IMR-90 (cell line): ENCODE data around the gene CCDC18. TPM values are rescaled to one million over a fixed set of nuclear protein-coding genes. Genes with fewer than 3 reads are reported as not detected.

Experiments
- ATAC-seq: fragments of 200-7000 bp; cut with Tn5 transposase; 2 replicates; pipeline ENCODE4 v1.9.1; 2020; ENCODE audit warnings: low read depth, mild to moderate bottlenecking, moderate library complexity
- BruUV-seq: library from RNA; stranded (reverse); fragments of 400-500 nt; replicated peaks from 2 replicates; lab custom pipeline; 2021; lab: Mats Ljungman, UMichigan
- CTCF ChIA-PET: fragments of 300-600 bp; formaldehyde crosslinking; extraction: SDS; loops from one replicate; lab custom pipeline; 2021; ENCODE audit warnings: antibody characterized with exemption; lab: Yijun Ruan, JAX
- POLR2A ChIA-PET: fragments of 300-600 bp; sonication (Branson Sonifier 250); formaldehyde crosslinking; loops from one replicate; lab custom pipeline; 2022; ENCODE audit warnings: antibody characterized with exemption; ENCODE audit not compliant: unreplicated experiment; lab: Charles Lee
- DNase-seq: peaks from one replicate; pipeline ENCODE4 v3.0.0; 2013
- H2AFZ ChIP-seq: replicated peaks from 2 replicates; pipeline ENCODE3; 2013; ENCODE audit warnings: low read length, mild to moderate bottlenecking; ENCODE audit not compliant: poor library complexity
- H2AK5ac ChIP-seq: 2 replicates; pipeline ENCODE4 v1.6.1; 2013; ENCODE audit warnings: low read depth, low read length, inconsistent platforms
- H2AK9ac ChIP-seq: replicated peaks from 2 replicates; pipeline ENCODE3; 2013; ENCODE audit warnings: mild to moderate bottlenecking, low read depth, low read length, moderate library complexity; ENCODE audit not compliant: poor library complexity
- H2BK120ac ChIP-seq: 2 replicates; pipeline ENCODE4 v1.6.1; 2013; ENCODE audit warnings: low read depth, low read length, inconsistent platforms
- H2BK15ac ChIP-seq: 3 replicates; pipeline ENCODE4 v1.6.1; 2013; ENCODE audit warnings: low read depth, low read length, inconsistent platforms
- H2BK20ac ChIP-seq: 2 replicates; pipeline ENCODE4 v1.6.1; 2013; ENCODE audit warnings: low read depth, mild to moderate bottlenecking, inconsistent platforms, low read length, moderate library complexity
- H2BK5ac ChIP-seq: 2 replicates; pipeline ENCODE4 v1.6.1; 2013; ENCODE audit warnings: mild to moderate bottlenecking, low read depth, low read length, inconsistent platforms; ENCODE audit not compliant: poor library complexity, severe bottlenecking
- H3K14ac ChIP-seq: replicated peaks from 2 replicates; pipeline ENCODE4 v1.6.1; 2013; ENCODE audit warnings: low read depth, low read length, inconsistent platforms
- H3K18ac ChIP-seq: 2 replicates; pipeline ENCODE4 v1.6.1; 2013; ENCODE audit warnings: low read depth, low read length, control low read depth
- H3K23ac ChIP-seq: 2 replicates; pipeline ENCODE4 v1.6.1; 2013; ENCODE audit warnings: low read depth, low read length, inconsistent platforms
- H3K27ac ChIP-seq: 2 replicates; pipeline ENCODE4 v1.5.1; 2013; ENCODE audit warnings: mild to moderate bottlenecking, control low read depth, low read length; ENCODE audit not compliant: insufficient read depth
- H3K27me3 ChIP-seq: 2 replicates; pipeline ENCODE4 v1.6.1; 2013; ENCODE audit warnings: low read length; ENCODE audit not compliant: control insufficient read depth, insufficient read depth
- H3K36me3 ChIP-seq: 2 replicates; pipeline ENCODE4 v1.6.1; 2013; ENCODE audit warnings: low read length, mixed read lengths; ENCODE audit not compliant: control insufficient read depth, insufficient read depth
- H3K4ac ChIP-seq: 2 replicates; pipeline ENCODE4 v1.6.1; 2013; ENCODE audit warnings: low read depth, low read length, inconsistent platforms
- H3K4me1 ChIP-seq: 2 replicates; pipeline ENCODE4 v1.6.1; 2013; ENCODE audit warnings: low read length, mixed read lengths; ENCODE audit not compliant: control insufficient read depth, insufficient read depth
- H3K4me2 ChIP-seq: 2 replicates; pipeline ENCODE4 v1.6.1; 2013; ENCODE audit warnings: low read depth, mild to moderate bottlenecking, control low read depth, low read length, moderate library complexity
- H3K4me3 ChIP-seq: 2 replicates; pipeline ENCODE4 v1.5.1; 2013; ENCODE audit warnings: low read depth, mild to moderate bottlenecking, control low read depth, low read length, moderate library complexity; ENCODE audit not compliant: insufficient read depth
- H3K56ac ChIP-seq: 2 replicates; pipeline ENCODE4 v1.6.1; 2013; ENCODE audit warnings: low read length, inconsistent platforms; ENCODE audit not compliant: insufficient read depth; ENCODE audit errors: extremely low read depth
- H3K79me1 ChIP-seq, 2 experiments: 2 replicates each; pipeline ENCODE4 v1.6.1; 2013; ENCODE audit warnings: low read length in 2 of 2, inconsistent platforms in 1 of 2, low read depth in 1 of 2
- H3K9ac ChIP-seq: 2 replicates; pipeline ENCODE4 v1.6.1; 2013; ENCODE audit warnings: low read depth, low read length, control low read depth
- H3K9me1 ChIP-seq: 2 replicates; pipeline ENCODE4 v1.6.1; 2013; ENCODE audit warnings: low read length, inconsistent platforms; ENCODE audit not compliant: insufficient read depth
- H3K9me3 ChIP-seq: 2 replicates; pipeline ENCODE4 v1.6.1; 2013; ENCODE audit warnings: low read length; ENCODE audit not compliant: control insufficient read depth, insufficient read depth
- H4K20me1 ChIP-seq: 2 replicates; pipeline ENCODE4 v1.6.1; 2013; ENCODE audit warnings: low read length, inconsistent platforms; ENCODE audit not compliant: insufficient read depth
- H4K5ac ChIP-seq: 2 replicates; pipeline ENCODE4 v1.6.1; 2013; ENCODE audit warnings: mild to moderate bottlenecking, low read depth, low read length, control low read depth
- H4K8ac ChIP-seq, 2 experiments: 2 replicates each; pipeline ENCODE4 v1.6.1; 2013; ENCODE audit warnings: low read depth in 2 of 2, low read length in 2 of 2, control low read depth in 1 of 2, inconsistent platforms in 1 of 2
- H4K91ac ChIP-seq: 2 replicates; pipeline ENCODE4 v1.6.1; 2013; ENCODE audit warnings: low read depth, low read length, inconsistent platforms; ENCODE audit not compliant: insufficient read depth
- CEBPB ChIP-seq: IDR thresholded peaks from 2 replicates; pipeline ENCODE4 v1.6.1; 2012; ENCODE audit warnings: low read depth, low read length, improper control_type of control experiment
- FOS ChIP-seq: fragments of 150-350 bp; IDR thresholded peaks from 2 replicates; pipeline ENCODE4 v1.6.1; 2016; ENCODE audit warnings: low read depth, low read length
- POLR2A ChIP-seq: IDR thresholded peaks from 2 replicates; pipeline ENCODE4 v1.6.1; 2012; ENCODE audit warnings: mild to moderate bottlenecking, low read depth, low read length
- RFX5 ChIP-seq: IDR thresholded peaks from 2 replicates; pipeline ENCODE4 v1.8.0; 2012; ENCODE audit warnings: low read depth, mild to moderate bottlenecking, low read length, moderate library complexity
- WGBS, 2 experiments: methylation state at CpG; one replicate each; pipeline versions ENCODE4 v1.1.5 to v1.1.7; 2013; ENCODE audit warnings: missing lambda C conversion rate in 2 of 2; ENCODE audit not compliant: insufficient read length in 1 of 2; ENCODE audit errors: extremely low coverage in 2 of 2; 5-methylcytosine and 5-hydroxymethylcytosine counted together
- dilution Hi-C: fragments of 300-500 bp; cut with HindIII; formaldehyde crosslinking; loops from one replicate; pipeline ENCODE4 v1.14.3; 2018; ENCODE audit warnings: low sequenced_read_pairs; ENCODE audit not compliant: unreplicated experiment
- in situ Hi-C: fragments of 300-500 bp; cut with MboI; formaldehyde crosslinking; loops from 3 replicates; pipeline ENCODE4 v1.14.3; 2019; ENCODE audit warnings: low sequenced_read_pairs, inconsistent platforms, mixed read lengths
- intact Hi-C: fragments of 100-400 bp; cut with micrococcal nuclease; formaldehyde crosslinking; loops from 2 replicates; pipeline ENCODE4 v1.10.0; 2022
- polyA plus RNA-seq, 3 experiments: library from polyadenylated mRNA; depleted of rRNA; stranded (reverse); fragments of >200 nt; gene quantifications; 2 replicates each; pipeline ENCODE4 v1.2.3, GENCODE V29; 2012; ENCODE audit warnings: low replicate concordance in 1 of 3
- total RNA-seq: library from RNA; depleted of rRNA; stranded (reverse); fragments of >200 nt; gene quantifications from 2 replicates; pipeline ENCODE4 v1.2.3, GENCODE V29; 2012
- TF ChIP-seq, protein P1 (sequence below): fragments of 150-350 bp; IDR thresholded peaks from 2 replicates; pipeline ENCODE4 v1.6.1; 2016; ENCODE audit warnings: low read depth, mild to moderate bottlenecking, low read length, moderate library complexity, borderline replicate concordance

The CCDC18 gene
- total and polyA plus RNA-seq, 2 of the 4 experiments (the other 2 are of a cell fraction), result 5.5 to 7.3 TPM

DNA sequence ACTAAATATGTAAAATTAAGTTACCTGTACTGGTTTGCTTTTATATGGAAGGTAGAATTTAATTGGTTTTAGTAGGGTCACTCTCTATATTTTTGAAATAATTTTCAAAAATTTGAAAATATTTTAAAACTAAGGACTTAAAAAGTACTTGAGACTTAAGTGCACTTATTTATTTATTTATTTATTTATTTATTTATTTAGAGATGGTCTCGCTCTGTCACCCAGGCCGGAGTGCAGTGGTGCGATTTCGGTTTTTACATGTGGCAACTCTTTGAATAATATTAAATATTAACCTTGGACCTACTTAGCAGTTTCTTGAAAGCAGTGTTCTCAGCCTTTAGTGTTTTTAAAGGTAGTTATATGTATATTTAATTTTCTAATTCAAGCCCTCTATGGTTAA, 36.8 kb upstream of the CCDC18 start:
- peaks cover 7% of the 10 kb centered on the region for H3K36me3 ChIP-seq
- peaks cover 0 to 14% of the 10 kb centered on the region in 2 experiments; a peak in 2 of 4 replicates for H3K79me1 ChIP-seq
- H3K4me2 ChIP-seq, result no peak overlapping the region
- no peak overlapping the region for H3K4ac ChIP-seq
- no peak overlapping the region for H3K23ac ChIP-seq
- H2AK5ac ChIP-seq, result no peak overlapping the region
- H2BK5ac ChIP-seq, result no peak overlapping the region
- H2AK9ac ChIP-seq, result no peak overlapping the region
- no peak overlapping the region for H2AFZ ChIP-seq
- no peak overlapping the region for H4K91ac ChIP-seq
- no TSS peak for BruUV-seq
- no peak overlapping the region for H4K5ac ChIP-seq
- POLR2A ChIA-PET, result no interaction called here
- H3K4me3 ChIP-seq, result no peak overlapping the region
- DNase-seq (no peak), ATAC-seq (no peak)
- no peak overlapping the region for H2BK20ac ChIP-seq
- H3K18ac ChIP-seq, result no peak overlapping the region
- H3K14ac ChIP-seq, result no peak overlapping the region
- no peaks in the 10 kb centered on the region for H3K4me1 ChIP-seq
- no peak overlapping the region for H2BK15ac ChIP-seq
- no peak overlapping the region for H2BK120ac ChIP-seq
- peaks cover 2% of the 10 kb centered on the region; the same call in 1 of the 2 replicates for H3K9me1 ChIP-seq
- no CpG with 5 or more reads among the region's 4 CpGs for WGBS, 2 experiments
- intact Hi-C loops, result no loop called here
- CTCF ChIA-PET, result interaction anchor here (0.6 kb wide), 1 partner anchor 15 kb away, joined by 4 read pairs; no protein-coding TSS in a partner anchor
- no peak overlapping the region for H4K8ac ChIP-seq
- no peak overlapping the region for H3K56ac ChIP-seq
- dilution Hi-C loops, result no loop called here
- H3K27ac ChIP-seq, result no peak overlapping the region
- H3K9ac ChIP-seq, result no peak overlapping the region
- H3K27me3 ChIP-seq, result no peaks in the 10 kb centered on the region
- H4K20me1 ChIP-seq, result no peaks in the 10 kb centered on the region; the same call in 1 of the 2 replicates
- in situ Hi-C loops, result no loop called here
- TF ChIP-seq CEBPB (no peak), POLR2A (no peak), RFX5 (no peak), FOS (no peak)
- TF ChIP-seq, protein P1, sequence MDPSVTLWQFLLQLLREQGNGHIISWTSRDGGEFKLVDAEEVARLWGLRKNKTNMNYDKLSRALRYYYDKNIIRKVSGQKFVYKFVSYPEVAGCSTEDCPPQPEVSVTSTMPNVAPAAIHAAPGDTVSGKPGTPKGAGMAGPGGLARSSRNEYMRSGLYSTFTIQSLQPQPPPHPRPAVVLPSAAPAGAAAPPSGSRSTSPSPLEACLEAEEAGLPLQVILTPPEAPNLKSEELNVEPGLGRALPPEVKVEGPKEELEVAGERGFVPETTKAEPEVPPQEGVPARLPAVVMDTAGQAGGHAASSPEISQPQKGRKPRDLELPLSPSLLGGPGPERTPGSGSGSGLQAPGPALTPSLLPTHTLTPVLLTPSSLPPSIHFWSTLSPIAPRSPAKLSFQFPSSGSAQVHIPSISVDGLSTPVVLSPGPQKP, result no peak
- no peaks in the 10 kb centered on the region for H3K9me3 ChIP-seq
